ENCODE data around the gene XRCC5.

The XRCC5 gene

GRCh38 chr2:216149741-216150140 is 40.6 kb downstream of the XRCC5 start:
- Histone ChIP-seq H3K4me3 (replicated peaks; ENCODE audit: low read depth, low read length) (no peak overlapping the region), H3K36me3 (ENCODE audit: control insufficient read depth, insufficient read depth, low read length) (peaks cover 25% of the 10 kb centered on the region), H3K27me3 (replicated peaks; ENCODE audit: control insufficient read depth, insufficient read depth, low read length) (no peaks in the 10 kb centered on the region)
- no peak for DNase-seq (ENCODE audit: extremely low read depth, insufficient read length)
- no peak for TF ChIP-seq CTCF (IDR thresholded peaks at IDR 0.05; ENCODE audit: insufficient read depth, low read length, poor library complexity, severe bottlenecking)

DNA sequence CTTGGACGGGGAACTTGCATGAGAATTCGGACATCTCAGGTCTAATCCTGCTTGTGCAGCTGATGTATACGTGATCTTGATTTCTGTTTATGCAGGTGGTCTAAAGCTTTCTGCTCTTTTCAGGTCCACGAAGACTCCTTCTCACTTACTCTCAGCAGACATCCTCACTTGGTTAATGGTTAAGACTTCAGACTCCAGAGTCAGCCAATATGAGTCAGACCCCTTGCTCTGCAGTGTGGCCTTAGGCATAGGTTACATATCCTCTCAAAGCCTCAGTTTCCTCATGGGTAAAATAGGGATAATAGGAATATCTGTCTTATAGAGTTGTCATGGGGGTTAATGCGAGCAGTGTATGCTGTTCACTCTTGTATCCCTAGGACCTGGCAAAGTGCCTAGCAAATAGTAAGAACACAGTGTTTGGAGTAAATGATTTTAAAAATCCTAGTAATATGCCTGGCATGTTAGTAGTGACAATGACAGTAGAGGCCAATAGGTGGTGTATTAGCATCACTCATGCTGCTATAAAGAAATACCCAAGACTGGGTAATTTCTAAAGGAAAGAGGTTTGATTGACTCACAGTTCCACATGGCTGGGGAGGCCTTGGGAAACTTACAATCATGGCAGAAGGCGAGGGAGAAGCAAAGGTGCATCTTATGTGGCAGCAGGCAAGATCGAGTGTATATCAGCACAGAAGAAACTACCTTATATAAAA is 42.3 kb downstream of the XRCC5 start:
- TF ChIP-seq CTCF (IDR thresholded peaks at IDR 0.05; ENCODE audit: insufficient read depth, low read length, poor library complexity, severe bottlenecking) = no peak
- Histone ChIP-seq H3K27me3 (replicated peaks; ENCODE audit: control insufficient read depth, insufficient read depth, low read length) (no peaks in the 10 kb centered on the region), H3K36me3 (ENCODE audit: control insufficient read depth, insufficient read depth, low read length) (peaks cover 26% of the 10 kb centered on the region), H3K4me3 (replicated peaks; ENCODE audit: low read depth, low read length) (no peak overlapping the region)
- DNase-seq (ENCODE audit: extremely low read depth, insufficient read length) = no peak

DNA sequence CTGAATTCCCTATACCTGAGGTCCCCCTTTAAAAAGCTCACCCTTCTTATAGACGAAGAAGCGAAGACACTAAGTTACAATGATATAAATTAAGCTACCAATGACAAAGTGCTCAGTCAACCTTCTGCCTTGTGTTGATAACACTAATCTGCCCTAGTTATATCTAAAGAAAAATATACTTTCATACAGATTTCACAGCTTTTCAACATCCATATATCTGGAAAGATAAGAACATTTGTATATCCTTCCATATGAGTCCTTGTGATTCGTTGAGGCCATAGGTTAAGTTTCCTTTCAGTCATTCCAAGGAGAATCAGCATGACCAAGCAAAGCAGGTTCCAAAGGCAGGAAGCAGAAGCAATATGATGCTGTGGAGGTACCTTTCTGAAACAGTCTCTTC is 46.8 kb downstream of the XRCC5 start:
- Histone ChIP-seq H3K27me3 (replicated peaks; ENCODE audit: control insufficient read depth, insufficient read depth, low read length) (no peaks in the 10 kb centered on the region), H3K4me3 (replicated peaks; ENCODE audit: low read depth, low read length) (no peak overlapping the region), H3K36me3 (ENCODE audit: control insufficient read depth, insufficient read depth, low read length) (peaks cover 20% of the 10 kb centered on the region)
- TF ChIP-seq CTCF (IDR thresholded peaks at IDR 0.05; ENCODE audit: insufficient read depth, low read length, poor library complexity, severe bottlenecking) = no peak
- DNase-seq (ENCODE audit: extremely low read depth, insufficient read length) = no peak

GRCh38 chr2:216156822-216157221 is 47.7 kb downstream of the XRCC5 start:
- DNase-seq (ENCODE audit: extremely low read depth, insufficient read length) = no peak
- Histone ChIP-seq H3K36me3 (ENCODE audit: control insufficient read depth, insufficient read depth, low read length) (peaks cover 22% of the 10 kb centered on the region), H3K27me3 (replicated peaks; ENCODE audit: control insufficient read depth, insufficient read depth, low read length) (no peaks in the 10 kb centered on the region), H3K4me3 (replicated peaks; ENCODE audit: low read depth, low read length) (no peak overlapping the region)
- no peak for TF ChIP-seq CTCF (IDR thresholded peaks at IDR 0.05; ENCODE audit: insufficient read depth, low read length, poor library complexity, severe bottlenecking)

GRCh38 chr2:216159144-216159543 is 50.0 kb downstream of the XRCC5 start:
- TF ChIP-seq CTCF (IDR thresholded peaks at IDR 0.05; ENCODE audit: insufficient read depth, low read length, poor library complexity, severe bottlenecking) = no peak
- Histone ChIP-seq H3K27me3 (replicated peaks; ENCODE audit: control insufficient read depth, insufficient read depth, low read length) (no peaks in the 10 kb centered on the region), H3K4me3 (replicated peaks; ENCODE audit: low read depth, low read length) (no peak overlapping the region), H3K36me3 (ENCODE audit: control insufficient read depth, insufficient read depth, low read length) (peaks cover 23% of the 10 kb centered on the region)
- no peak for DNase-seq (ENCODE audit: extremely low read depth, insufficient read length)

DNA sequence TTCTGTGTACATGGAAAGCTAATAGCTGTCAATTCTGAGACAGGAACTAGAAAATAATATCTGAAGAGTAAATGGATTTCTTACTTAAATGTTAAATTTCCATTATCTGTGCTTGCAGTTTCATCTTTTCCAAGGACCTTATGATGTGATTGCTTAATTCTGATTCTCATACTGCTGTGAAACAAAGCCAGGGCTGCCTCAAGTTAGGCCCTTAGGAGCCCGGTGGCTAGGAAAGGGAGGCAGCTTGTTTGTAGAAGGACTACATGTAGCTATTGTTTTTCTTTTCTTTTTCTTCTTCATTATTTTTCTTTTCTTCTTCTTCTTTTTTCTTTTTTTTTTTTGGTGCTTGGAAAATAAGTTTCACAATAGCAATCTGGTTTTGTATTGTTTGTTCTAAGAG is 50.5 kb downstream of the XRCC5 start:
- Histone ChIP-seq H3K36me3 (ENCODE audit: control insufficient read depth, insufficient read depth, low read length) (peaks cover 25% of the 10 kb centered on the region), H3K4me3 (replicated peaks; ENCODE audit: low read depth, low read length) (no peak overlapping the region), H3K27me3 (replicated peaks; ENCODE audit: control insufficient read depth, insufficient read depth, low read length) (no peaks in the 10 kb centered on the region)
- DNase-seq (ENCODE audit: extremely low read depth, insufficient read length) = no peak
- TF ChIP-seq CTCF (IDR thresholded peaks at IDR 0.05; ENCODE audit: insufficient read depth, low read length, poor library complexity, severe bottlenecking) = no peak

All from GM06990 (cell line).